CD4-positive, alpha-beta T cell treated with Interleukin-4 for 1 hour (primary cell): Measurements from ENCODE around the gene CHL1.

ENCODE experiments used
- DNase-seq, 2 donors: peaks; one replicate each; pipeline ENCODE4 v3.0.0-alpha.2; 2020 to 2022

The CHL1 gene

DNA sequence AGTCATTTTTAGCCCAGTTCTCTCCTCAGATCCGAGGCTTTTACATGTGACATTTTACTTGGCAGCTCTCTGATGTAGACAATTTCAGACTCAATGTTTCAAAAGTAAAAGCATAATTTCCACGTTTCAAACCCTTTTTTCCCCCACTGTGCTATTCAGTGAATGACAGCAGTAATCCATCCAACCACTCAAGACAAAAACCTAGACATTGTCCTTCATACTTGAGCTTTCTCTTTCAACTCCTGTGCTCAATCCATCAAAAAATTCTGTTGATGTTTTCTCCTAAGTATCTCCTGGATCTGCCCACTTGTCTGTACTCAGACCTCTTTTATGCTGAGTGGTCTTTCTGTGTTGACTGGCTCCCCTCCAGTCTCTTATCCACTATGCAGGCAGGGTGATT lies 214.7 kb downstream of the CHL1 start:
- no peak for DNase-seq

DNA sequence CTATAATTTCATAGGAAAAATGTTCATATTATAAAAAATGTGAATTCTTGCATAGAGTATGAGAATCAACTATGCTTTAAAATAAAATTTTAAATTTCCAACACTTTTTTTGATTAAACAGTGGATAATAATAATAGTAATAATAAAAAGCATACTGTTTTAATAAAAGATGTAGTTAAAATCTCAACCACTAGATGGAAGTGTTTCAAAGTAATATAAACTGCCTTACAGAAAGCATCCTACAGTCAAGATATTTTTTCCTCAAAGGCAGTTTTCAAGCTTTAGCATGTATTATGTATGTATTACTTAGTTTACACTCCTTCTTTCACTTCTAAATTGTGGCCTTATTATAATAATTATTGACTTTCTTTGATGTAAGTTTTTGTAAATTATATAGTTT lies 217.5 kb downstream of the CHL1 start:
- peak in 1 of 2 donors; percentile 1 for DNase-seq

DNA sequence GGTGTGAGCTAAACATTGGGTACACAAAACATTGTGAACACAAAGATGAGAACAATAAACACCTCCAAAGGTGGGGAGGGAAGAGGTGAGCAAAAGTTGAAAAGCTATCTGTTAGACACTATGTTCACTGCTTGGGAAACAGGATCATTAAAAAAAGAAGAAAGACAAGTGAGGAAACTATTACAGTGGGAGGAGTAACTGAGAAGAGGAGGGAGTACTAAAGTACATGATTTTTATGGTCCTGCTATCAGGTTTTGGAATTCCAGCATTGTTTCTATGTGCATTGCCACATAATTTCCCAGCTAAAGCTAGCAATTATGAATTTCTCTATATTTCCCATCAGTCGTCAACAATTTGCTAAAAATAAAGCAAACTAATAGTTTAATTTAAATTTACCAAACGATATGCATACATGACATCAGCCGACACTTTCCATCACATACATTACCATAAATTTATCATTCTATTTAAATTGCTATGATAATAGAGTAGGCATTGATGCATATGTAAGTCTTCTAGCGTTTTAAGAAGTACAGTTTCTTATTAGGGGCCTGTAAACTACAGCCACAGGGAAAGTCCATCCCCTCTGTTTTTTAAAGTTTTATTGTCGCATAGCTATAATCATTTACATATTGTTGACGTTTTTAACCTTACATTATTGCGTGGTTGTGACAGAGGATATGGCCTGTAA lies 221.8 kb downstream of the CHL1 start:
- no peak for DNase-seq

DNA sequence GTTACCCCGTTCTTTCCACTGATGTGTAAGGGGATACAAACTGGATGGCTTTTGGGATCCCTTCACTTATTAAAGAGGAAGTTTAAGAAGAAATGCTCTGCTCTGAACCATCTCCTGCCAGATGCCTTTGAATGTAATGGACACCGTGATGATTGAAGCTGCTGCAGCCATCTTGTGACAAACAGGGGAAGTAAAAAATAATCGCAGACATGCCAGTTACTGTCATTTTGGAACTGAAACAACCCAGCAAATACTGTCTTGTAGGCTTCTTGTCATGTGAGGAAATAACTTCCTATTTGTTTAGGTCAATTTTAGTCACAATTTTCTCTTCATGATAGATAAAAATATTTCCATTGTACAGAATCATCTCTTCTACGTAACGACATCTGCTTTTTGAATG lies 224.0 kb downstream of the CHL1 start:
- no peak for DNase-seq

DNA sequence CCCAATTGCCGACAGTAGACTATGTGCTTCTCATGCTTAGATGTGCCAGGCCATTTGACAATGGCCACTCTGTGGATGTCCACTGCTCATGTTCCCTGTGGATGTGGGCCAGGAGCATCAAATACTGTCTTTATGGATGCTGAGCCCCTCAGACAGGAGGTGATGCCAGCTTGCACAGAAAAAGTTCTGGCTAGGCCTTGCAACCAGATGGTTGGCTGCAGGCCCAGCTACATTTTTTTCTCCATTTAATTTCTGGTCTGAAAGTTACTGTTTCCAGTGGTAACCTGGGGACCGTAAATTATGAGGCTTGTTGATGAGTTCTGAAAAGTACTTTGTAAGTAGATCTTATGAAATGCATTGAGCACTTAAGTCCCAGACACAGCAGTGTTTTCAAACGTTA lies 228.5 kb downstream of the CHL1 start:
- no peak for DNase-seq

DNA sequence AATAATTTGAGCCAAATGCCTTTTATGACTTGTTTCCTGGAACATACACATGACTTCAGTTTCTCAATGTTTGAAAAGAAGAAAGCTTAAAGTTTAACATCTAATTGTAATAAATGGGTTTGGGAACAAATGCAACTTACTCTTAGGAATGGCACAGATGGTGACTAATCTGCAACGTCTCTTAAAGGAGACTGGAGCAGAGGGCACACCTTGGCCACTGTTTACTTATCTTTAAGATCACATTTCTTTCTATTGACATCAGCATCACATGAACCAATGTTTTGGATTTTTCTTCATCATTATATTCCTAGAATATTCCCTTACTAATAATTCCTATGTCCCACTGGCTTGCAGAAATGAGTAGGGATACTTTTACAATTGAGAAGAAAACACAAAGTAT lies 229.5 kb downstream of the CHL1 start:
- DNase-seq = no peak

DNA sequence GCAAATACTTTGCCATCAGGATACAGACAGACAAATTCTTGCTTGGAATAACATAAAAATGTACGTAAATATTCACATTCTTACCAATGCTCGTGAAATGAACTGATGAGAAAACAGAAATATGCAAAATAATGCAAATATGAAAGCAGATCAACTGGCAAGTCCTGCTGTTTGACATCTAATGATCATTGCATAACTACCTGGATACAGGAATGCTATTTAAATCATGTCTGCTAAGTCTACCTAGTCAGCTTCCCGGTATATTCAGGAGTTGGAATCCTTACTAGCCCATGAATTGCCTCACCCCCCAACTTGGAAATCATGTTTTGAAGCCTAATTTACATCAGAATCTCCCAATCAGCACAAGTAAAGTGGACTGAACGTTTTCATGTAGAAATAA lies 230.6 kb downstream of the CHL1 start:
- DNase-seq = no peak

DNA sequence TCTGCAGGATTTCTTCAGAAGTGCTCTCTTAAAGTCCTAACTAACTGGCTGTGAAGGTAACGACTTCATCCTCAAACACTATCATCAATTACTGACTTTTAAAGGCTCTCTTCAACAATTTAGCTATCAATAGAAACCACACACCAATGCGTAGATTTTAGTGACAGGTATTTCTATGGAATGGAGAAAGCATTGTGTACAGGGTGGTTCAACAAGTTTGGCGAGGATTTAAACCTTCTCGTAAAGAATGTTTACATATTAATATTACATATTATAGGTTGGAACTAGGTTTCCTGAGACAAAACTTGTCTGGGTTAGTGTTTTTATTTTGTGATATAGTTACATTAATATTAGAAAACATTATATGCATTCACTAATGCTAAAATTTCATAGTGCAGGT lies 233.6 kb downstream of the CHL1 start:
- DNase-seq = no peak

DNA sequence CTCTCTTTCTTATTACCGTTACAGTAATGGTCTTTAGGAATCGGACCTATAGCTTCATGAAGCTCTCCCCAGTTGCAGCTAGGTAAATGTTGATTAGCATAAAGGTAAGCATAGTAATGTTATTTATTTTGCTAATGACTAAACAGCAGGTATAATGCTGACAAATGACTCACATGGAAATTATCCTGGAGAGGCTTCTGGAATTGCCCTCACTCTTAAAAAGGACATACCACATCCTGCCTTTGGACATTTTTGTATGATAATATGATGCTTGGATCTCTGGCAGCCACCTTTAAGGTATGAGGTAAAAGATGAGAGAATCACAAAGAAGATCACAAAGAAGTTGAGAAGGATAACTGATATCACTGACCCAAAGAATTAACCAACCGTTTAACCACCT lies 238.6 kb downstream of the CHL1 start:
- no peak for DNase-seq

DNA sequence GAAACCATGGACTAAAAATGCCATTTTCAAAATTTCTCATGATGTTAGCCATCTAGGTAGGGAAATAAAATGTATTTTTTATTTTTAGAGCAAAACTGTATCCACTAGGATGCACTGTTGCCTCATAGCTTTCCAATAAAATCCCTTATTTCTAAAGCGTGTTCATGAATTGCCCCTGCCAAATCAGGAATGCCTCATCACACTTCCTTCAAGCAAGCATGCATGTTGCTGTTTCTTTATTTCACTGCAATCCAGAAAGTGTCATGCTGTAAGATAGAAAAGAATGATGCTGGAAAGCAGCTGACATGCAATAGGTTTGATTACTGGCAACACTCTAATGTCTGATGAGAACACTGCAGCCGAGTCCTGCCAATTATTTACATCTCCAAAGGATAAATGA lies 239.5 kb downstream of the CHL1 start:
- DNase-seq = no peak

DNA sequence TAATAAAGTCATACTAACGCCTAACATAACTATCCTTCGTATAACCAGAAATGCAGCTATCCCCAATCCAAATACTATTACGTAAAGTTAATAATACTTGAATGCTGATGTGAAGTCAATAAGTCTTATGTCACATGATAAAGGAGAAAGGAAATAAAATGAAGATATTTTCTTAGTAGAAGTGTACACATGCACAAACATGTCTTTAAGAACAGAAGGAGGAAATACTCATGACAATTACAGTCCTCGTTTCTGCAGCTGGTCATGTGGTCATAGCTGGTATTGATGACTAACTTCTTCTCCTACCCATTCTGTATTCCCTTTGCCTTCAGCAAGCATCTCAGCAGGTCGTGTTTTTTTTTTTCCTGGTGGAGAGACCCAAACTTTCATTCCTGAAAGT lies 244.3 kb downstream of the CHL1 start:
- no peak for DNase-seq

DNA sequence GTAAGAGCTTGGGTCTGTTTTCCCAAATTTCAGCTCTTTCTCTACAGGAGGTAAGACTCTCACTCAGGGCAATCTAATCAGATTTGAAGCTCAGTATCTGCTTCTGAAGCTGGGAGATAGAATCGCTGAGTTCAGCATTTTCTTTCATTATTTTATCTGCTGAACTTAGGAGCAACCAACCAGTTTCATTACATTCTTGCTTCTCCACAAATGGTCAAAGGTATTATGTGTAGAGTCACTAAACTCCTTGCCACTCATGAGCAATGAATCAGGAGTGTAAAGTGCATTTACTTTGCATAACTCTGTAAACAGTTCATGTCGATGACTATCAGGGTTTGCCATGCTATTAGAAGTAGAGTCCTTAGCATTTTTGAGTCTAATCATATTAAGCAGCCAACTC lies 249.4 kb downstream of the CHL1 start:
- no peak for DNase-seq

DNA sequence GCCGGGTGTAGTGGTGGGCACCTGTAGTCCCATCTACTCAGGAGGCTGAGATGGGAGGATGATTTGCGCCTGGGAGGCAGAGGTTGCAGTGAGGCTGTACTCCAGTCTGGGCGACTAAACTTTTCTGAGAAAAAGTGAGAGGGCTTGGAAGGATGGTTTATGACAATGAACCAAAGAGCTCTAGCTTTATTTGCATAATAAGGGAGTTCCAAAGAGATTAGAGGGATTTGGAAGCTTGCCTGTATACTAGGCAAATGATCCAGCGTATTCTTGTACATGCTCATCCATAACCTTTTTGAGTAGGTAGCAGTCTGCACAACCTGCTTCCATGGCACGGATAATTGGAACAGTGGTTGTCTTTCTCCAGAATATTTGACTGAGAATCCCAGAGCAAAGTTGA lies 251.1 kb downstream of the CHL1 start:
- DNase-seq = no peak

DNA sequence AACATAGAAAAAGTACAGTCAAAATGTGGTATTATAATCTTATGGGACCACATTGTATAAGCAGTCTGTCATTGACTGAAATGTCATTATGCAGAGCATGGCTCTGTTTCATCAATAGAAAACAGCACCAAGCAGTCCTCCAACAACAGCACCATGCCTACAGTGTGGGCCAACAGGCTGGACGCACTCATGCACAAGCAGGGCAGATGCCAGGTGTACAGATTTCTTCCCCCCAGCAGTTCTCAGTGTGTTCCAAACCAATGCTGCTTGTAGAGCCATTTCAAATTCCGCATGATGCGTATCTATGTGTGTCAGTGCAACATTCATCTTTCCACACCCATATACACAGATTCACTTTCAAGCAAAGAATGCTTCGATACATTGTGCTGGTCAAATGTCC lies 253.1 kb downstream of the CHL1 start:
- DNase-seq = no peak

DNA sequence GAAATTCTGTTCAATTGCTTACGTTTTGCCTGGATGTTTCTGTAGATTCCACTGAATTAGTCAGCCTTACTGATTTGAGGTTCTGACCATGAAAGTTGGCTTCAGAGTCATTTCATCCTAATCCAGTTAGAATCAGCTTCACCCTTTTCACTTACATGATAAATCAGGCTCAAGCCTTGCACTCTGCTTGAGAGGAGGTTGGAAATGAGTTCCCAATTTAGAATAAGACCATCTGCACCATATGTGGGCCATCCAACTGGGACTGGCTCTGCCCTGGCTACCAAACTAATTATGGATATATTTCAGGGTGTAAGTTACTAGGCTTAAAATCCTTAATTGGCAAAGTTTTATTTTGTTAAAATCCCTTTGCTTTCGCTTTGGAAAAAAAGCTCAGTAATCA lies 255.7 kb downstream of the CHL1 start:
- no peak for DNase-seq

DNA sequence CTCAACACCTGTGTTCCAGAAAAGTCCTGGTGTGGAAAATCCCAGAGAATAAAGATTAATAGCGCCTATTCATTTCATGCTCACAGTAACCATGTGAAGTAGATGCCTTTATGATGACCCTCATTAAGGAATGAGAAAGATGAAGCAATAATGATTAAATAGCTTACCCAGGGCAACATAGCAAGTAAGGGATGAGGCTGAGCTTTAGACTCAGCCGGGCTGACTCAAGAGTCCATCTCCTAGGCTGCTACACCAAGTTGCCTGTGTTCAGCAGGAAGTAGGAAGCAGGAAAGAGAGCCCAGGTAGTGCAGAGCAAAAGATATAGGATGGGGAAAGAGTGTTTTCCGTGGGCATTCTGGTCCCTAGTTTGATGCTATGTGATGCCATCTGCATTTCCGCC lies 256.5 kb downstream of the CHL1 start:
- no peak for DNase-seq

DNA sequence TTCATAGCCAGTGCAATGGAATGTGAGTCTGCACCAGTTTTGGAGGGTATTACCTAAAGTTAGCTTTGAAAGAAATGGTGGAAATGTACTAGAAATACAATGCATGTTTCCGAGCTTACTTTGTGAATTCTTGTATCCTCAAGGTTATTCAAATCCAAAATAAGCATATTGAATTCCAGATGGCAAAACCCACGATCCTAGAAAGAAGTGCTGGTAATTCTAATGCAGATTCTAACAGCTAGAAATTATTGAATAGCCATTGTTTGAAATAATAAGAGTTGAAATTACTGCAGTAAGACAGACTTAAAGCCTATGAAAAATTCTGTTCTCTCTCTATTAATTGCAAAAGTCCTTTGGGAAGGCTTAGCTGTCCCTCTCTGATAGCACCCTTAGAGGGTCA lies 258.4 kb downstream of the CHL1 start:
- DNase-seq = no peak

DNA sequence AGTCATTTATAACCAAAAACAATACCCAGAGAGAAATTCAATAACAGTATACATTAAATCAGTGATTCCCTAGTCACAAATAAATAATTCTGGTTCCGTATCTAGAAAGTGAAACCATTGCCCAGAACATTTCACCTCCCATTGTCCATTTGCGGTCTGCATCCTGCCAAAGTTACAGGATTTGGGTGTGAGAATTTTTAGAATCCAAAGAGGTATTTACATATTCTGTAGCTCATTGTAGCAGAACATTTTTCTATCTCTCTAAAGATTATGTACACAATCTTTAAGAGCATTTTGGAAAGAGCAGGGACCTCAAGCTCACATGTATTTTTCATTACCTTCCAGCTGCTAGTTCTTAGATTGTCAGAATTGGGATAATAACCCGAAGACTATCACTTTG lies 261.6 kb downstream of the CHL1 start:
- DNase-seq = no peak

DNA sequence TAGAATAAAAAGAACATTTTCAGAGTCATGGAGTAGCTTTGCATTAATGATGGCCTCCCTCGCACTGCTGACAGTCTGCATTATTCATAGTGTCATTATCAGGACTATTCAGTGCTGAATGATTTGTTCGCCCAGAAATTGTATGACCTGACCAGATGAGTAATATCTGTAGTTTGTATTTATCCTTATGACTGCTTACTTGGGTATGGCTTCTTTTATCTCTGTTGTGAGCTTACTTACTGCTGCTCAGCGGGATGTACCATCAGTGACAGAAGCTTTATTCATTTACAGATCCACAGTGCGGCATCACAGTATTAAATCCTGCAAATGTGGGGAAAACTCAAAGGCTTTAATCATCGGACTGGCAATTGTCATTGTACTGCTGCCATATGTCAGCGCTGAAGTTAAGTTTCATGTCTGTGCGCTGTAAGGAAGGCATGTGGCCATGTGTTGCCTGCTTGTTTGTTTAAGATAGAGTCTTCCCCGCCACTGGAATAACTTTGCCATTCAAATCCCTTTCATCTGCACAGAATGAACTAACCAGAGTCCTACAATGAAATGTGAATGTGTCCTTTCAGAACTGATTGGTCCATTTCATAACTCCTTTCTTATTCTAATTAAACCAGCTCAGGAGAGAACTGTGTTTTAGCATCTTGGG lies 262.2 kb downstream of the CHL1 start:
- no peak for DNase-seq
